H9 (cell line): Measurements from ENCODE around the gene CAPN9. TPM values are rescaled to one million over a fixed set of nuclear protein-coding genes. Genes with fewer than 3 reads are reported as not detected.

ENCODE experiments used
- DNase-seq: peaks from one replicate; pipeline ENCODE4 v3.0.0-alpha.2; 2017
- H2AFZ ChIP-seq: one replicate; pipeline ENCODE4 v1.6.1; 2013; ENCODE audit warnings: mild to moderate bottlenecking, low read length, control low read depth, moderate library complexity
- H2AK5ac ChIP-seq: 2 replicates; pipeline ENCODE4 v1.6.1; 2013; ENCODE audit warnings: low read length, control low read depth, mixed read lengths; ENCODE audit not compliant: insufficient read length
- H2BK120ac ChIP-seq: one replicate; pipeline ENCODE4 v1.6.1; 2013; ENCODE audit warnings: low read depth, mild to moderate bottlenecking, low read length, control low read depth, inconsistent platforms; ENCODE audit not compliant: poor library complexity, severe bottlenecking
- H2BK12ac ChIP-seq: 2 replicates; pipeline ENCODE4 v1.6.1; 2013; ENCODE audit warnings: low read length, control low read depth, mixed read lengths, low read depth; ENCODE audit not compliant: insufficient read length
- H2BK15ac ChIP-seq: 2 replicates; pipeline ENCODE4 v1.6.1; 2013; ENCODE audit warnings: low read depth, low read length, control low read depth
- H2BK20ac ChIP-seq: one replicate; pipeline ENCODE4 v1.6.1; 2013; ENCODE audit warnings: low read depth, mild to moderate bottlenecking, low read length, control low read depth, inconsistent platforms; ENCODE audit not compliant: poor library complexity, severe bottlenecking
- H2BK5ac ChIP-seq: 2 replicates; pipeline ENCODE4 v1.6.1; 2013; ENCODE audit warnings: low read length, control low read depth, mixed read lengths; ENCODE audit not compliant: insufficient read length
- H3K14ac ChIP-seq: 2 replicates; pipeline ENCODE4 v1.6.1; 2013; ENCODE audit warnings: low read length, control low read depth; ENCODE audit not compliant: insufficient read depth
- H3K18ac ChIP-seq: 2 replicates; pipeline ENCODE4 v1.6.1; 2013; ENCODE audit warnings: low read depth, mild to moderate bottlenecking, mixed read lengths, low read length, control low read depth; ENCODE audit not compliant: insufficient read length
- H3K23ac ChIP-seq: 2 replicates; pipeline ENCODE4 v1.6.1; 2013; ENCODE audit warnings: low read length, control low read depth, mixed read lengths, low read depth; ENCODE audit not compliant: insufficient read length
- H3K23me2 ChIP-seq: 2 replicates; pipeline ENCODE4 v1.6.1; 2013; ENCODE audit warnings: low read depth, mild to moderate bottlenecking, mixed read lengths, low read length, control low read depth; ENCODE audit not compliant: insufficient read length, poor library complexity, severe bottlenecking
- H3K27ac ChIP-seq: 2 replicates; pipeline ENCODE4 v1.5.1; 2013; ENCODE audit warnings: low read length, control low read depth, mixed read lengths, low read depth; ENCODE audit not compliant: insufficient read length
- H3K27me3 ChIP-seq: 2 replicates; pipeline ENCODE4 v1.6.1; 2013; ENCODE audit warnings: low read length, control low read depth, inconsistent platforms; ENCODE audit not compliant: insufficient read depth
- H3K4ac ChIP-seq: 2 replicates; pipeline ENCODE4 v1.6.1; 2013; ENCODE audit warnings: low read depth, mild to moderate bottlenecking, control low read depth, inconsistent platforms, low read length, moderate library complexity
- H3K4me1 ChIP-seq: 2 replicates; pipeline ENCODE4 v1.6.1; 2013; ENCODE audit warnings: low read length, control low read depth, inconsistent platforms; ENCODE audit not compliant: insufficient read depth
- H3K4me2 ChIP-seq: 2 replicates; pipeline ENCODE4 v1.6.1; 2013; ENCODE audit warnings: low read length, control low read depth, mixed read lengths; ENCODE audit not compliant: insufficient read length, insufficient read depth
- H3K56ac ChIP-seq: 2 replicates; pipeline ENCODE4 v1.6.1; 2013; ENCODE audit warnings: low read depth, mild to moderate bottlenecking, mixed read lengths, low read length, control low read depth; ENCODE audit not compliant: insufficient read length
- H3K79me1 ChIP-seq: 2 replicates; pipeline ENCODE4 v1.6.1; 2013; ENCODE audit warnings: low read depth, mild to moderate bottlenecking, moderate library complexity, low read length, control low read depth, inconsistent platforms; ENCODE audit not compliant: insufficient read depth, poor library complexity, severe bottlenecking
- H3K79me2 ChIP-seq: 2 replicates; pipeline ENCODE4 v1.6.1; 2013; ENCODE audit warnings: low read length, control low read depth, inconsistent platforms; ENCODE audit not compliant: insufficient read depth
- H3K9ac ChIP-seq: 2 replicates; pipeline ENCODE4 v1.6.1; 2013; ENCODE audit warnings: low read length, control low read depth, mixed read lengths; ENCODE audit not compliant: insufficient read length; ENCODE audit errors: extremely low read depth
- H3K9me3 ChIP-seq: one replicate; pipeline ENCODE4 v1.6.1; 2013; ENCODE audit warnings: low read depth, low read length, inconsistent platforms; ENCODE audit not compliant: control insufficient read depth
- H3T11ph ChIP-seq: one replicate; pipeline ENCODE4 v1.6.1; 2013; ENCODE audit warnings: mild to moderate bottlenecking, low read length, control low read depth, inconsistent platforms
- H4K20me1 ChIP-seq: one replicate; pipeline ENCODE4 v1.6.1; 2013; ENCODE audit not compliant: control insufficient read depth, insufficient read length, insufficient read depth
- H4K5ac ChIP-seq: 2 replicates; pipeline ENCODE4 v1.6.1; 2013; ENCODE audit warnings: low read depth, mild to moderate bottlenecking, mixed read lengths, low read length, control low read depth; ENCODE audit not compliant: insufficient read length
- H4K8ac ChIP-seq: replicated peaks from 2 replicates; pipeline ENCODE4 v1.6.1; 2013; ENCODE audit warnings: low read length, control low read depth, mixed read lengths, low read depth; ENCODE audit not compliant: insufficient read length
- H4K91ac ChIP-seq: 2 replicates; pipeline ENCODE4 v1.6.1; 2013; ENCODE audit warnings: low read depth, mild to moderate bottlenecking, moderate library complexity, mixed read lengths, low read length, control low read depth; ENCODE audit not compliant: insufficient read length
- H3K27ac Mint-ChIP-seq, 3 experiments: 2 replicates in 2 of 3; 3 replicates in 1 of 3; pipeline ENCODE4 v1.8.0; 2020 to 2021; ENCODE audit warnings: mixed read lengths in 3 of 3, mild to moderate bottlenecking in 1 of 3, moderate library complexity in 1 of 3
- H3K27me3 Mint-ChIP-seq: 2 replicates; pipeline ENCODE4 v1.8.0; 2021; ENCODE audit warnings: low read depth, mild to moderate bottlenecking, moderate library complexity, mixed read lengths
- H3K36me3 Mint-ChIP-seq, 3 experiments: 2 replicates in 2 of 3; 3 replicates in 1 of 3; pipeline ENCODE4 v1.8.0; 2020 to 2021; ENCODE audit warnings: low read depth in 3 of 3, mixed read lengths in 3 of 3; ENCODE audit not compliant: insufficient read depth in 1 of 3
- H3K4me1 Mint-ChIP-seq, 2 experiments: 2 replicates each; pipeline ENCODE4 v1.8.0; 2020; ENCODE audit warnings: mixed read lengths in 2 of 2
- H3K4me3 Mint-ChIP-seq, 2 experiments: 2 replicates in 1 of 2; 3 replicates in 1 of 2; pipeline ENCODE4 v1.8.0; 2020 to 2021; ENCODE audit warnings: mild to moderate bottlenecking in 2 of 2, mixed read lengths in 2 of 2, moderate library complexity in 1 of 2
- H3K9me3 Mint-ChIP-seq, 2 experiments: 2 replicates in 1 of 2; 3 replicates in 1 of 2; pipeline ENCODE4 v1.8.0; 2020; ENCODE audit warnings: mild to moderate bottlenecking in 2 of 2, mixed read lengths in 2 of 2, moderate library complexity in 1 of 2
- WGBS: extraction: QIAGEN DNeasy Blood & Tissue Kit; methylation state at CpG from one replicate; pipeline ENCODE4 v1.1.7; 2013; ENCODE audit warnings: missing lambda C conversion rate, low lambda C conversion rate, mixed read lengths; ENCODE audit not compliant: insufficient read length; ENCODE audit errors: extremely low coverage; 5-methylcytosine and 5-hydroxymethylcytosine counted together
- total RNA-seq: library from RNA; stranded (reverse); gene quantifications from 2 replicates; pipeline ENCODE4 v1.2.1, GENCODE V29; 2021
- TF ChIP-seq, protein P1 (sequence below): fragments of 200-600 bp; sonication (generic); conservative IDR thresholded peaks from 3 replicates; pipeline ENCODE4 v1.8.0; 2021; ENCODE audit warnings: antibody characterized with exemption, mild to moderate bottlenecking

Gene CAPN9
- total RNA-seq, 1 experiment from 2014 or later, result 0.22 TPM

GRCh38 chr1:230701434-230701833 is 45.8 kb upstream of the CAPN9 start:
- no peak overlapping the region for H3T11ph ChIP-seq
- H3K56ac ChIP-seq, result no peak overlapping the region
- no peak overlapping the region for H2BK5ac ChIP-seq
- H3K14ac ChIP-seq, result no peak overlapping the region
- H3K23me2 ChIP-seq, result no peaks in the 10 kb centered on the region
- no peak overlapping the region for H4K91ac ChIP-seq
- H2AK5ac ChIP-seq, result no peak overlapping the region
- no peak for DNase-seq
- H2BK12ac ChIP-seq, result no peak overlapping the region
- Mint-ChIP-seq H3K36me3 (no peaks in the 10 kb centered on the region), H3K4me3 (no peak overlapping the region), H3K27ac (no peak overlapping the region), H3K9me3 (no peaks in the 10 kb centered on the region), H3K27me3 (peaks cover 28% of the 10 kb centered on the region), H3K4me1 (peaks cover 4 to 9% of the 10 kb centered on the region in 2 experiments; a peak in 2 of 4 replicates)
- H2BK20ac ChIP-seq, result no peak overlapping the region
- H4K8ac ChIP-seq, result no peak overlapping the region
- H3K4ac ChIP-seq, result no peak overlapping the region
- no peaks in the 10 kb centered on the region for H3K4me1 ChIP-seq
- H3K4me2 ChIP-seq, result no peak overlapping the region
- TF ChIP-seq, protein P1, sequence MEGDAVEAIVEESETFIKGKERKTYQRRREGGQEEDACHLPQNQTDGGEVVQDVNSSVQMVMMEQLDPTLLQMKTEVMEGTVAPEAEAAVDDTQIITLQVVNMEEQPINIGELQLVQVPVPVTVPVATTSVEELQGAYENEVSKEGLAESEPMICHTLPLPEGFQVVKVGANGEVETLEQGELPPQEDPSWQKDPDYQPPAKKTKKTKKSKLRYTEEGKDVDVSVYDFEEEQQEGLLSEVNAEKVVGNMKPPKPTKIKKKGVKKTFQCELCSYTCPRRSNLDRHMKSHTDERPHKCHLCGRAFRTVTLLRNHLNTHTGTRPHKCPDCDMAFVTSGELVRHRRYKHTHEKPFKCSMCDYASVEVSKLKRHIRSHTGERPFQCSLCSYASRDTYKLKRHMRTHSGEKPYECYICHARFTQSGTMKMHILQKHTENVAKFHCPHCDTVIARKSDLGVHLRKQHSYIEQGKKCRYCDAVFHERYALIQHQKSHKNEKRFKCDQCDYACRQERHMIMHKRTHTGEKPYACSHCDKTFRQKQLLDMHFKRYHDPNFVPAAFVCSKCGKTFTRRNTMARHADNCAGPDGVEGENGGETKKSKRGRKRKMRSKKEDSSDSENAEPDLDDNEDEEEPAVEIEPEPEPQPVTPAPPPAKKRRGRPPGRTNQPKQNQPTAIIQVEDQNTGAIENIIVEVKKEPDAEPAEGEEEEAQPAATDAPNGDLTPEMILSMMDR, result no peak
- H3K9me3 ChIP-seq, result no peaks in the 10 kb centered on the region
- H4K5ac ChIP-seq, result no peak overlapping the region
- H3K18ac ChIP-seq, result no peak overlapping the region
- no peak overlapping the region for H3K23ac ChIP-seq
- H3K79me1 ChIP-seq, result no peaks in the 10 kb centered on the region
- H2BK15ac ChIP-seq, result no peak overlapping the region
- H3K27me3 ChIP-seq, result no peaks in the 10 kb centered on the region
- H3K27ac ChIP-seq, result no peak overlapping the region
- H2BK120ac ChIP-seq, result no peak overlapping the region
- no CpG with 5 or more reads among the region's 17 CpGs for WGBS
- no peaks in the 10 kb centered on the region for H4K20me1 ChIP-seq
- H3K79me2 ChIP-seq, result no peaks in the 10 kb centered on the region
- H3K9ac ChIP-seq, result no peak overlapping the region
- H2AFZ ChIP-seq, result no peak overlapping the region
